ENCODE data around the gene CDK18.
A peak's percentile ranks its signal among the peaks of the same experiment; 100 is the strongest.
"Not testable (repeated sequence)": the region's sequence is repeated elsewhere in the genome, so short reads cannot be mapped to it uniquely, and the experiment has no call there.

Gene CDK18

DNA sequence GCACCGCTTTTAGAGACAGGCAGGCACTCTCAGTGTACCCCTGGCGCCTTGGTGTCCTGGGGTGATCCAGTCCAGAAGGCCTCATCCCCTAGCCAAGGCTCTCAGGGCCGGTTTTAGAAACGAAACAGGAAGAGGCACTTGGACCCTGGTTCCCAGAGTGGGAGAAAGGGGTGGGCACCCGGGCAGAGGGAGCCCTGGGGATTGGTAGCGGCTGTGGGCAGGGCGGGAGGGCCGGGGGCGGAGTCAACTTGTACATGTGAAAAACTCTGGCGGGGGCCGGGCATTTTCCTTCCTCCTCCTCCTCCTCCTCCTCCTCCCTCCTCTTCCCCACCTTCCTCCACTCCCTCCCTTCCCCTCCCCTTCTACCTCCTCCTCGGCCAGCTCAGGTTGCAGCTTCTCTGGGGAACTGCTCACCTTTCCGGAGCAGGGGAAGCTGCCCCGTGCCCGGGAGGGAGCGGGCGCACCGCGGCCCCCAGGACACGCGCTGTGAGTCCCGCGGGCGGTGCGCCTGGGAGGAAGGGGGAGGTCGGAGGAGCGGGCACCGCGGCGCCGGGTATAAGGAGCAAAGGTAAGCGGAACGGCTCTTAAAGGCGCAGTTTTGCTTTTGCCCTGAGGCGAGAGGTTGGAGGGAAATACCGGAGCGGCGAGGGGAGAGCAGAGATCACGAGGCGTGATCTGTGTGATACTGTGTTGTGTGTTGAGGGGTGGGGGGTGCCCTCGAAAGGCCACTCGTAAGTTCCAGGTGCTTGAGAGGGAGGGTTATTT is at the start of gene CDK18:
CDK18 (plus strand) TSS at position 359 of the 765 bp plus-strand sequence. CDS start 18,499 bp downstream, outside the sequence.
- peak; percentile 32 for DNase-seq

DNA sequence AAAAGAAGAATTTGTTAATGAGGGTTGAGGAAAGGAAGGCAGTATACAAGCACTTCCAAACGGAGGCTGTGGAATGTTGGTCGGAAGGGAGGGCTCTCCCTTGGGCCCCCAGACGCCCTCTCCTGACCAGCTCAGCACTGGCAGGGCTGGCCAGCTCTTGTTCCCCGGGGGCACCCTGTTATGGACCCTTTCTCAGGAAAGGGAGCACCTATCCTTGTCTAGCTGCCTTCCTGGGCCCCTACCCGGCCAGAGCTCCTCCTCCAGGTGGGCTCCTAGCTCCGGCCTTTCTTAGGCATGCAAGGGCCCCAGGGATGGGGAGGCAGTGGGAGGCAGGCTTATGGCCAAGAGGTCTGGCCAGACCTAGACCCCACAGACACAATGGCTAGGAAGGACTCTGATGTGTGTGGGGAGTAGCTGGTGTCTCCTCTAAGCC is 49.5 kb upstream of the CDK18 start:
- no peak for DNase-seq

DNA sequence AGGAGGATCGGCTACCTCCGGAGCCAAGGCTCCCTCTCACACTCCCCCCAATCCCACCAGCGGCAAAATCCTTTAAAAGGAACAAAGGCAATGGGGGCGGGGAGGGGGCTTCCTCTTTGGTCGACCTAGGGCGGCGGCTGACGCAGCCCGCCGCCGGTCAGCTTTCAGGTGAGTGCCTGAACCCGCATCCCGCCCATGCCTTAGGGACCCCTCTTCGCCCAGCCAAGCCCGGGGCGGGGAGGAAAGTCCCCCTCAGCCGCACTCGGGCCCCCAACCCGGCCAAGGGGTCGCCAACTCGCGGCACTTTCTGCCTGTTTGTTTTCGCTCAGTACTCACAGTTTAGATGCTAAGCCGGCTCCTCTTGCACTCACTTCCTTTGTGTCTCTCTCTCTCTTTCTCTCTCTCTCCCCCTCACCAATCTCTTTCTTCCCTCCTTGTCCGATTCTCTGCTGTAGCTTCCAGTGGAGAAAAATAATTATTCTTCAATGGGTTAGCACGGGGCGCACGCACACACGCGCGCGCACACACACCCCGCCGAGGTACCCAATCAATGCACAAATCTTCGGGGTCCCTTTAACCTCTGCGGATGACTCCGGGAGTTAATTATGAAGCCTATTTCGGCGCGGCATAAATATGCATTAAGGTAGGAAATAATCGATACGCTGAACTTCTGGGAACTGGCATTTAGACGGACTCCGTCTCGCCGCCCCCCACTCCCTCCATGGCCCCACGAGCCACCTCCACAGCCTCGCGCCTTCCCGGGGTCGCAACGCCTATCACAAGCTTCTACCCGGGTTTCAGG is 48.7 kb upstream of the CDK18 start, which contains the start of gene BLACAT1:
BLACAT1 (minus strand) TSS at position 465 of the 802 bp plus-strand sequence.
- DNase-seq: no peak

DNA sequence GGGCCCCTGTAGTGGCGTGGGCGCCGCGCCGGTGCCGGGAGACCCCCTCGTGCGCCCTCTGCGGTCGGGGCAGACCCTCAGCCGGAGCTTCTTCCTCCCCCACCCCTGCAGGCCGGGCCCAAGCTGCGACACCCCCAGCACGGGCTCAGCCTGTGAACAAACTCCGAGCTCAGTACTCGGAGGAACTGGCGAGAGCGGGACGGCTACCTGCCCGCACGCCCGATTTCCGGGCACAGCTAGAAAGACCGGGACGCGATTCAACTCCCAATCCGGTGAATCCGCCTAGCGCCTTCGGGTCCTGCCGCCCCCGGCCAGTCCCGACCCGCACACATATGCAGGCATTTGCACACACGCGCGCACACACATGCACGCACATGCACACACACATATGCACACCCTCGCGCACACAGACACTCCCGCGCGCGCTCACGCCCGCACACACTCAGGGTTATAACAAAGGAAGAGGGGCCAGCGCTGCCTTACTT is 48.0 kb upstream of the CDK18 start:
- DNase-seq: no peak

DNA sequence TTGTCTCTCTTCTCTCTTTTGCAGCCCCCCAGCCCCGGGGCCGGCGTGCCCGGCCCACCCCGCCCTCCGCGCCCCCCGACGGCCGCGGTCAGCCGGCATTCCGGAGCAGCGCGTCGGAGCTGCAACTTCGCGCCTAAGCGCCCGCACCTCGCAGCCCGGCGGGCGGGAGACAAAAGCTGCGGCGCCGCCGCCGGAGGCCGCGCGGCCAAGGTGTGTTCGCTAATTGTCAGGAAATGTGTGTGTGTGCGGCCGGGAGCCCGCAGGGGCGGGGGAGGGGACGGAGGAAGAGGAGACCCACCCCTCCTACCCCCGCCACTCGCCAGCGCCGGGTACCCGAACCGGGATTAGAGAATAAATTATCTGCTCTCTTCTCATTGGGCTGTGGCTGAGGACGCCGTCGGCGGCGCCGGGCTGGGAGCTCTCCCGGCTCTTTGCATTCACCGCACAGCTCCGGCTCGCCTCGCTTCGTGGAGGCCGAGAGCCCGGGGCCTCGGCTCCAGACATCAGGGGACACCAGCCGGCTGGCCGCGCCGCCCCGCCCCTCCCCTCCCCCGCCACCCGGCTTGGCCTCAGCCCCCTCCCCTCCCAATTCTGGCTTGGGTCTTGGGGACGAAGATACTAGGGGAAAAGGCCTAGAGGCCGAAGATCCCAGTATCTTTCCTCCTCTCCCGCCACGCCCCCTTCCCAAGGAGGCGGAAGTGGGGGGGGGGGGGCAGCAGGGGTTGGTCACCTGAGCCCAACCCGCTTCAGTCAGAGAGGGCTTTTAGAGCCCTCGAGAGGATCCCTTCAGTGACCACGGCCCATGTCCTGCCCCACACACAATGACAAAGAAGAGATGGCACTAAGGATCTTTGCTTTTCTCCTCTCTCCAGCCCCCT is 47.4 kb upstream of the CDK18 start:
- no peak for DNase-seq

DNA sequence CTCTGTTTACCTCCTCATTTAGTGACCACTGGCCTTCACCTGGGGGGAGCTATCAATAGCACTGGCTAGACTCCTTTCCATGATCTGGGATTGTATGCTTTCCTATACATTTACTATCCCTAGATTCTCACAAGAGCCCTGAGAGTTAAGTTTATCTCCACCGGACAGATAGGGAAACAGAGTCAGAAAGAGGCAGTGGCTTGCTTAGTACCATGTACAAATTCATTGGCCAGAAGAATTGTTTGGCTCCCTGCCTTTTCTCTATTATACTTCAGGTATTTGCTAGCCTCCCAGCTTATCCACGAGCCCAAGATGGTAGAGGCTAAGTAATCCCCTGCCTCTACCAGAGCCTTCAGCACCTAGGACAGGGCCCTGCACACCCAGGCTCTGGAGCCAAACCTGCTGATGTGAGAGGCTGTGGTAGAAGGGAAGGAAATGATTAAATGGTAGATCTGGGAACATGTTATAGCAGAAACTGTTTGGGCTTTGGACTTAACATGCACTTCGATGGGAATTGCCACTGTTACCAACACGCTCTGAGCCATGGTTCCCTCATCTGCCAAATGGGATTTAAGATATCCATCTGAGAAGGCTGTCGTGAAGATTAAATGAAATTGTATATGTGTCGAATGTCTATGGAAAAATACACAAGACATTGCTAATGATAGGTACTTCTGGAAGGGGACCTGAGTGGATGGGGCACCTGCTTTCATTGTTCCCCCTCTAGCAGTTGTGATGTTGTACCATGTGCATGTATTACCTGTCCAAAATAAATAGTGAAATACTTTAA is 45.5 kb upstream of the CDK18 start:
- DNase-seq: peak; percentile 20

DNA sequence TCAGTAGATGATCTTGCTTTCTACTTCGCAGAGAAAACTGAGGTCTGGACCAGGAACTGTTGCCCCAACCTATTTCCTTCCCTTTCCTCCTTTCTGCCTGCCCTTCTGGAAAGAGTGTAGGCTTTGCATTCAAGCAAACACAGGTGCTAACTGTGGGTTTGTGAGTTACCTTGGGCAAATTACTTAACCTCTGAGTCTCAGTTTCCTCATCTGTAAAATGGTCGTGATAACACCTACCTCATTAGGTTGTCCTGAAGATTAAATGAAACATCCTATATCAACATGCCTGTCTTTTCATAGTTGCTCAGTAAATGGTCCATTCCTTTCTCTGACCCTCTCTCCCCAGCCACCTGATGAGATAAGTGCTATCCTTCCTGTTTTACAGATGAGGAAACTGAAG is 39.1 kb upstream of the CDK18 start:
- DNase-seq: no peak

DNA sequence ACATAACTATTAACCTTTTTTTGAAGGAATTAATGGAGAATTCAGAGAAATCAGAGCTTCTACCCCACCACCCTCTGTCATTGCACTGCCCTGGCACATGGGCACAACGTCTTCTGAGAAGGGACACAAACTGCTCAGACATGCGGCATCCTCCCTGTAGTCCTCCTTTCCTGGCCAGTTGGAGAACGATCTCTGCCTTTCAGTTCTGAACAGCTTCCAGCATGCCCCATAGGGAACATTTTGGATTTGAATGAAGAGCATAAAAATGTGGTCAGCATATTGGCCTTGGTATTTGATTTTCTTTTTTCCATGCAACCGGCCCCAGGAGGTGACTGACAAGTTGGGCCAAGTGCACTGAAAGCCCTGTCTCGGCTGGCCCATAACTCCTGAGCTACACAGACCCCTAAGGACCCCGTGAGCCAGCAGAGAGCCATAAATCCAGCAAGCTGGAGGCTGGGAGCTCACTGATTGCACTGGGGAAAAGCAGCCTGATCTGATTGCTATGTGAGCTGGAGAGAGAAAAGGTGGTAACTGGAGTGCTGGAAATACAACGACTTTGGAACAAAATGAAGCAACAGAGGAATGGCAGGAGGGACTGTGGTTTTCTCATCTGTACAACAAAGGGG is 37.8 kb upstream of the CDK18 start:
- DNase-seq: no peak

DNA sequence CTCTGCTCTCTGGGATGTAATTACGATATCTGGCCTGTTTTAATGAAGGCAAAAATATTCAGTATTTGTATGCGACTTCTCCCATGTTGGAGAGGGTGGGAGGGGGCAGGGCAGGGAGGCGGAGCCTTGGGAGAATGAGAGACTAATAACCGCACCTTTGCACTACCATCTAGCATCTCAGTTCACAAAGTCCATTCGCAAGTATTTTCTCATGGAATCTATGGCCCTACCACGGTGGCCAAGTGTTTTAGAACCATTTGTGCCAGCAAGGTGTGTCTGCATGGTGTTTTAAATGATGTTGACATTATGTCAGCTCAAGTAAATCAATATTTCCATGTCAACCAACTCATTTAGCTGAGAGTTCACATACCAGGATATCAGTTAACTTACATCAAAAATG is 34.3 kb upstream of the CDK18 start:
- no peak for DNase-seq

DNA sequence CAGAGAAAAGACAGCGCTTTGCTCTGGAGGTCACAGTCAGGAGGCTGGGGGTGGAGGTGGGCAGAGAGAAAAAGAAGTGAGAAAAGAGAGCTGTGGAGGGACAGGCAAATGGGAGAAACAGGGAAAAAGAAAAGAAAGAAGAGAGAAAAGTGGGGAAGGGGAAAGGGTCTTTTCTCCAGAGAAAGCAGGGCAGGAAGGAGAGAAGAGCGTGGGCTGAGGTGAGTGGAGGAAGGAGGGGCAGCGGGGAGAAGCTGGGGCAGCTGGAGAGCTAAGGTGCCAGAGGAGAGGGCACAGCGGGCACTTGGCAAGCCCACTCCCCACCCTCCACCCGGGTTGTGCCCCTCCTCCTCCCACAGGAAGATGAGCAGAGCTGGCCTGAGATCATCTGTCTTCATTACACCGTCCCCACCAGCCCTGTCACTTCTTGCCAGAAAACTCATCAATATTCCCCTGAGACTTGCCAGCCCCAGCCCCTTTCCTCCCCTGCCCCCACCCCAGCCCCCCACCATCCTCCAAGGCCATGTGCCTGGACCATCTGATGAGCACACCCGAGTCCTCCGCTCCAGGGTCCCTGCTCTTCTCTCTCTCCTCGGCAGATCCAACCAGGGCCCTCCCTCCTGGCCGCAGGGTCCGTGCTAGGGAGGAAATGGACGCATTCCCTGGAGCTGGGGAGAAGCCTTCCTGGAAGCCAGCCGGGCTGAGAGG is 31.6 kb upstream of the CDK18 start:
- DNase-seq: no peak

DNA sequence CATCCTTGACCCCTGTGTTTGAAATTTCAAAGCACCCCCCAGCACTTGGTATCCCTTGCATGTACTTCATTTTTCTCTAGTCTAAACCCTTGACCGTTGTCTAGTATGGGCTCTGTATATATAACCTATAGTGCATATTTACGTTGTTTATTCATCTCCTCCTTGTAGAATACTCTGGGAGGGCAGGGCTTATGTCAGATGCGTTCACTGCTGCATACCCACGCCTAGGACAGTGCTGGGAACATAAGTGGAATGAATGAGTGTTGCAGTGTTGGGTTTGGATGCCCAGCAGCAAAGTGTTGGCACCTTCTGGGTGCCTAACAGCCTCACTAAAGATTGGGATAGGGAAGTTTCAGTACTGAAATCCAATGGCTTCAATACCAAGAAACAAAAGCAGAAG is 31.0 kb upstream of the CDK18 start:
- DNase-seq: no peak

DNA sequence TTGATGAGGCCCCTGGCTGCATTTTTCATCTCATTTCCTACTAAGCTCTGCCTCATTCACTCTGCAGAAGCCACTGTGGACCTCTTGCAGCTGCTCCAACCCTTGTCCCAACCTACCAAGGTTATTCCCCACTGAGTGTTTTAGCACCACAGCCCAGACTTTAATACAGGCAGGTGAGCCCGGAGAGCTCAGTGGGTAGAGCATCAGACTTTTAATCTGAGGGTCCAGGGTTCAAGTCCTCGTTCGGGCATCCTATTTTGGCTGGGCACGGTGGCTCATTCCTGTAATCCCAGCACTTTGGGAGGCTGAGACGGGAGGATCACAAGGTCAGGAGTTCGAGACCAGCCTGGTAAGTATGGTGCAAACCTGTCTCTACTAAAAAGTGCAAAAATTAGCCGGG is 30.5 kb upstream of the CDK18 start:
- DNase-seq: no peak

DNA sequence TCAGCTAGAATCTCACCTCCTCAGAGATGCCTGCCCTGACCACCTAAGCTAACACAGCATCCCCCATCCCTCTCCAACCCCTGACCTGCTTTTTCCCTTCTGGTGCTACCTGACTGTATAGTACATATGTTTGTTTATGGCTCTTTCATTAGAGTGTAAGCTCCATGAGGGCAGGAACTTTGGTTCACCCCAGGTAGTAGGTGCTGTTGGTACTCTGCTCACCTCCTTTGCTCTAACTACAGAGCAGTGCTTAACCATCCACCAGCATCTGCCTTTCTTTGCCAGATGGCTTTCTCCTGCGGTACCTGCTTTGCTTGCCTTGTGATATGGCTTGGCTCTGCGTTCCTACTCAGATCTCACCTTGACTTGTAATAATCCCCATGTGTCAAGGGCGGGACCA is 29.9 kb upstream of the CDK18 start:
- DNase-seq: no peak

DNA sequence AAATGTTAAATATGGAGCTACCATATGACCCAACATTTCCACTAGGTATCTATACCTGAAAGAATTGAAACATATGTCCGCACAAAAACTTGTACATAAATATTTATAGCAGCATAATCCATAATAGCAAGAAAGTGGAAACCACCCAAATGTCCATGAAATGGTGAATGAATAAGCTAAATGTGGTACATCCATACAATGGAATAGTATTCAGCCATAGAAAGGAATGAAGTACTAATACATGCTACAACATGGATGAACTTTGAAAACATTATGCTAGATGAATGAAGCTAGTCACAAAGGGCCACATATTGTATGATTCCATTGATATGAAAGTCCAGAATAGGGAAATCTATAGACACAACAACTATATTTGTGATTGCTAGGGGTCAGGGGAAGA is 28.6 kb upstream of the CDK18 start:
- DNase-seq: no peak

DNA sequence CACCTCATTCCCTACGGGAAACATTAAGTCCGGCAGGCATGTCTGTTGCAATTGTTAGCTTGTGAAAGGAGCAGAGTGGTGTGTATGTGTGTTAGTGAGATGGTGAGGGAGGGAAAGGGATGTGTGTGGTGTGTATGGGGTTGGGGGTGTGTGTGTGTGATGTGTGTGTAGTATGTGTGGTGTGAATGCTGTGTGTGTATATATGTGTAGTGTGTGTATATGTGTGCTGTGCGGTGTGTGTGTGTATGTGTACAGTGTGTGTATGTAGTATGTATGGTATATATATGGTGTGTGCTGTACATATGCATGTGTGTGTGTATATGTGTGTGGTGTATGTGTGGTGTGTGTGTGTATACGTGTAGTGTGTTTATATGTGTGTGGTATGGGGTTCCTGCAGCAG is 27.8 kb upstream of the CDK18 start:
- DNase-seq: no peak

DNA sequence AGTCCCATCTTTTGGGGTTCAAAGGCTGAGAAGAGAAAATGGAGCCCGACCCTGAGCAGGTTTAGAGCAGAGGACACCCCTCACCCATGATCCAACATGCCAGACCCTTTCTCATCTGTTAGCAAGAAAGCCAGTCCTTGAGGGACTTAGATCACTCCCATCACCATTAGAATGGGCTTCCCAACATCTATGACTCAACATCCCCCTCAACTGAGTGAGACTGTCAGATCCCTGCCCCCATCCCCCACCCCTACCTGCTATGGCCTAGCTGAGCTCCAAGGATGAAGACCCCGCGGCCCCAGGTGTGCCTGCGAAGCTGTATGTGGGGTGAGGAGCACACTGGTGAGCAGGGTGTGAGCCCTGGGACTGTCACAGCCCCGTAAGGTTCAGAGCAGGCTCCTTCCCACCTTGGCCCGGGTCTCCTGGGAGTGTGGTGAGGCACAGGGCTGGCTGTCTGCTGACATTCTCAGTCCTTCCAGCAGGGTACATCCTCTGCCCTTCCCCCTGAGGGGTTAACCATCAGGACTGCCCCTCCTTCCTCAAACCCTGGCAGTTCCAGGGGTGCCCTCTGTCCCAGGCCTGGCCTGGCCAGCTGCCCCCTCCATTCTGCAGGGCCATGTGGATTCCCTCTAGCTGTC is 27.2 kb upstream of the CDK18 start:
- DNase-seq: no peak

DNA sequence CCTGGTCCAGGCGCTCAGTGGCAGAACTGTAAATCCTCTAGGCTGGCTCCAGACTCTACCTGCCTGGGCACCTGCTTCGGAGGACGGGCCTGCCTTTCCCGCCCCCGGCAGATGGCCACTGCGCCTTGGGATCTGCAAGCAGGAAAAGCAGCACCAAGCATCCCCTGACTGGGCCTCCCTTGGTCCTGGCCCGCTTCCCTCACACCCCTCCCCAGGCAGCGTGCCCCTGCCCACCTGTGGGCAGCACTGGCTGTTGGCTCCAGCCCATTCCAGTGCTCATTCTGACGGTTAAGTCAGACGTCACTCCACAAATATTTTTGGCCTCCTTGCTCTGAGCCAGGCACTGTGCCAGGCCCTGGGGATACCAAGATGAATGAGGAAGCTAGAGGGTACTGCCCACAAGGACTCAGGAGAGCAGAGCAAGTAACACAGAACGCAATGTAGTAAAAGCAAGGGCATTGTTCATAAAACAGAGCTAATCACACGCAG is 26.7 kb upstream of the CDK18 start:
- DNase-seq: no peak

DNA sequence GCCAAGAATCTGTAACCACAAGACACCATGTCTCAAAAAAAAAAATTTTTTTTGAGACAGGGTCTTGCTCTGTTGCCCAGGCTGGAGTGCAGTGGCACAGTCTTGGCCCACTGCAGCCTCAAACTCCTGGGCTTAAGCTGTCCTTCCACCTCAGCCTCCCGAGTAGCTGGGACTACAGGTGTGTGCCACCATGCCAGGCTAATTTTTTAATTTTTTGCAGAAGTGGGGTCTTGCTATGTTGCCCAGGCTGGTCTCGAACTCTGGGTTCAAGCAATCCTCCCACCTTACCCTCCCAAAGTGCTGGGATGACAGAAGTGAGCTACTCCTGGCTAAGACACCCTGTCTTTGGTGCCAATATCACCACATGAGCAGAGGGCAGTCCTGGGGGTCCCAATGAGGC is 25.5 kb upstream of the CDK18 start:
- not testable (repeated sequence) for DNase-seq

DNA sequence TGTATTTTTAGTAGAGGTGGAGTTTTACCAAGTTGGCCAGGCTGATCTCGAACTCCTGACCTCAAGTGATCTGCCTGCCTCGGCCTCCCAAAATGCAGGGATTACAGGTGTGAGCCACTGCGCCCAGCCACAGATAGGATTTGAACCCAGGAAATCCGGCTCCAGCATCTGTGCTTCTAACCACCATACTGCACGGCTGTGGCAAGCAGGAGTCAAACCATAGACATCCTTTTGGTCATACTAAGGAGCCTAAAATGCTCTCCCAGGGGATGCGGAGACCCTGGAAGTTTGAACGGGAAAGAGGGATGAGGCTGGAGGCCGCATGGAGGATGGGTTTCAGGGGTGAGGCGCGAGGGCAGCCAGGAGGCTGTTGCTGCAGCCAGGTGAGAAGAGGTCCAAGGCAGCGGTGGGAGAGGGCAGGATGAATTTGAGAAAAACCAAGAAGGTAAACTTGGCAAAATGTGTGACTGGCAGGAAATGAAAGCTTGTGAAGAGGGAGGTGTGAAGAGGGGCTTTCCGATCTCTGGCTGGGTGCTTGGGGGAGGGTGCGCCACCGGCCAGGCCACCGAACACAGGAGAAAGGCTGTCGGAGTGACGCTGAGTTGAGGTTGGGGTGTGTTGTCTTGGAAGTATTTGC is 24.0 kb upstream of the CDK18 start:
- peak; percentile 61 for DNase-seq

DNA sequence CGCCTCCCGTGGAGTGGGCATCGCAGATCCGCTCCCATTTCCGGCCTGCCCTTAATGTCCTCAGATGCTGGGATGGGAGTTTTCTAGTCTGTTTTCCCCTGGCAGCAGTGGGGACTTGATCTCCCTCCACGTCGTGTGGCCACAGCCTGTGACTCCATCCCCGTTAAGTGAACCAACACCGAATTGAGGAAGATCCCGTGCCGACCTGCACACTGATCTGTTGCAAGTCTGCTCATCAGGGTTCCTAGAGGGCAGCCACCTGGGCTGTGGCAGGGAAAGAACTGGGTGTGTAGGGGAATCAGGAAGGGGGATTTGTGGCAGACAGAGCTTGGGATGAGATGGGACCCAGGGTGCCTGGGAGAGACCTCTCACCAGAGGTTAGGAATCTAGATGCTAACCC is 23.3 kb upstream of the CDK18 start:
- no peak for DNase-seq
